ENCODE data around the gene SCFD1.

- TF ChIP-seq CTCF (IDR thresholded peaks at IDR 0.05 in 4 of 5, conservative IDR thresholded peaks at IDR 0.05 in 1 of 5) = no peak
- no peak for TF ChIP-seq POLR2A (IDR thresholded peaks at IDR 0.05)
These were observed 3.4 kb downstream of the SCFD1 start for GRCh38 chr14:30625533-30625932.

All from gastrocnemius medialis (tissue), 4 donors.